Vagina (tissue), 2 donors: ENCODE data around the gene DBNDD1. TPM values are rescaled to one million over a fixed set of nuclear protein-coding genes. Genes with fewer than 3 reads are reported as not detected.

Source experiments
- DNase-seq, 2 donors: peaks; one replicate each; pipeline ENCODE4 v3.0.0-alpha.2; 2017; ENCODE audit errors: extremely low spot score in 2 of 2
- H3K27ac ChIP-seq: fragments of 200-600 bp; sonication (generic); one replicate; pipeline ENCODE4 v1.5.1; 2019
- H3K27me3 ChIP-seq: fragments of 200-600 bp; sonication (generic); one replicate; pipeline ENCODE4 v1.5.1; 2019
- H3K36me3 ChIP-seq, 2 donors: fragments of 200-600 bp; sonication (generic); one replicate each; pipeline ENCODE4 v1.5.1; 2017 to 2019
- H3K4me1 ChIP-seq: fragments of 200-600 bp; sonication (generic); one replicate; pipeline ENCODE4 v1.5.1; 2019
- H3K4me3 ChIP-seq, 2 donors: fragments of 200-600 bp; sonication (generic); 1 replicate in 1 of 2; 2 replicates in 1 of 2; pipeline ENCODE4 v1.5.1; 2016 to 2019
- H3K9me3 ChIP-seq: fragments of 200-600 bp; sonication (generic); one replicate; pipeline ENCODE4 v1.5.1; 2019
- CTCF ChIP-seq, 3 experiments: fragments of 450-650 bp in 2 of 3; fragments of 200-600 bp in 1 of 3; sonication (generic) in 1 of 3; IDR thresholded peaks; one replicate each; pipeline ENCODE4 v1.5.1; 2017 to 2019; ENCODE audit warnings: antibody characterized with exemption in 3 of 3, mild to moderate bottlenecking in 2 of 3, moderate library complexity in 2 of 3
- POLR2A ChIP-seq, 2 donors: fragments of 450-650 bp; IDR thresholded peaks; one replicate each; pipeline ENCODE4 v1.6.1; 2017; ENCODE audit warnings: antibody characterized with exemption in 2 of 2, mild to moderate bottlenecking in 2 of 2, moderate library complexity in 2 of 2
- POLR2AphosphoS5 ChIP-seq, 2 donors: sonication (generic); formaldehyde crosslinking; IDR thresholded peaks; one replicate each; pipeline ENCODE4 v1.9.0; 2017; ENCODE audit warnings: antibody characterized with exemption in 2 of 2, mild to moderate bottlenecking in 2 of 2, low read depth in 1 of 2; ENCODE audit not compliant: insufficient read depth in 1 of 2
- intact Hi-C: fragments of 100-400 bp; cut with DNase I; formaldehyde crosslinking; loops from one replicate; pipeline ENCODE4 v1.15.1; 2023
- total RNA-seq: library from RNA; depleted of rRNA; stranded (reverse); fragments of >200 nt; gene quantifications from one replicate; pipeline ENCODE4 v1.2.3, GENCODE V29; 2016

The DBNDD1 gene
- total RNA-seq, 1 donor from 2014 or later: 8.1 TPM

GRCh38 chr16:89960966-89961365 lies 58.3 kb downstream of the DBNDD1 start:
- H3K4me1 ChIP-seq: no peaks in the 10 kb centered on the region
- H3K9me3 ChIP-seq: no peaks in the 10 kb centered on the region
- H3K27ac ChIP-seq: no peak overlapping the region
- no peaks in the 10 kb centered on the region for H3K27me3 ChIP-seq
- intact Hi-C loops: no loop called here
- no peak overlapping the region for H3K4me3 ChIP-seq
- peaks cover 0 to 25% of the 10 kb centered on the region in 2 donors for H3K36me3 ChIP-seq
- no peak for DNase-seq
- TF ChIP-seq POLR2AphosphoS5 (IDR thresholded peaks at IDR 0.05; ENCODE audit: insufficient read depth in 1 of 2, low read depth in 1 of 2) (no peak), CTCF (IDR thresholded peaks at IDR 0.05) (no peak), POLR2A (IDR thresholded peaks at IDR 0.05) (no peak)

GRCh38 chr16:89958596-89958995 lies 60.7 kb downstream of the DBNDD1 start:
- H3K9me3 ChIP-seq: no peaks in the 10 kb centered on the region
- H3K27me3 ChIP-seq: no peaks in the 10 kb centered on the region
- H3K4me3 ChIP-seq: no peak overlapping the region
- no peak for TF ChIP-seq POLR2AphosphoS5 (IDR thresholded peaks at IDR 0.05; ENCODE audit: insufficient read depth in 1 of 2, low read depth in 1 of 2)
- peaks cover 0 to 26% of the 10 kb centered on the region in 2 donors for H3K36me3 ChIP-seq
- H3K27ac ChIP-seq: no peak overlapping the region
- intact Hi-C loops: no loop called here
- H3K4me1 ChIP-seq: no peaks in the 10 kb centered on the region
- DNase-seq: no peak

- H3K27me3 ChIP-seq: no peaks in the 10 kb centered on the region
- H3K9me3 ChIP-seq: no peaks in the 10 kb centered on the region
- H3K36me3 ChIP-seq: peaks cover 0 to 26% of the 10 kb centered on the region in 2 donors
- H3K4me3 ChIP-seq: no peak overlapping the region
- no peak for DNase-seq
- no peak for TF ChIP-seq POLR2AphosphoS5 (IDR thresholded peaks at IDR 0.05; ENCODE audit: insufficient read depth in 1 of 2, low read depth in 1 of 2)
- TF ChIP-seq POLR2A (IDR thresholded peaks at IDR 0.05): no peak
- no peak for TF ChIP-seq CTCF (IDR thresholded peaks at IDR 0.05)
- no peaks in the 10 kb centered on the region for H3K4me1 ChIP-seq
- no peak overlapping the region for H3K27ac ChIP-seq
- intact Hi-C loops: no loop called here
These were observed 61.2 kb downstream of the DBNDD1 start for GRCh38 chr16:89958068-89958467.

GRCh38 chr16:89957216-89957785 lies 62.0 kb downstream of the DBNDD1 start:
- Histone ChIP-seq H3K36me3 (peaks cover 0 to 26% of the 10 kb centered on the region in 2 donors), H3K9me3 (no peaks in the 10 kb centered on the region), H3K27me3 (no peaks in the 10 kb centered on the region), H3K4me3 (no peak overlapping the region), H3K4me1 (no peaks in the 10 kb centered on the region), H3K27ac (no peak overlapping the region)
- TF ChIP-seq POLR2AphosphoS5 (IDR thresholded peaks at IDR 0.05; ENCODE audit: insufficient read depth in 1 of 2, low read depth in 1 of 2): no peak
- no peak for TF ChIP-seq POLR2A (IDR thresholded peaks at IDR 0.05)
- no peak for TF ChIP-seq CTCF (IDR thresholded peaks at IDR 0.05)
- intact Hi-C loops: no loop called here
- DNase-seq: no peak

- no peaks in the 10 kb centered on the region for H3K27me3 ChIP-seq
- DNase-seq: no peak
- H3K27ac ChIP-seq: no peak overlapping the region
- intact Hi-C loops: no loop called here
- H3K4me3 ChIP-seq: no peak overlapping the region
- no peaks in the 10 kb centered on the region for H3K9me3 ChIP-seq
- no peaks in the 10 kb centered on the region for H3K4me1 ChIP-seq
- H3K36me3 ChIP-seq: peaks cover 0 to 26% of the 10 kb centered on the region in 2 donors
- no peak for TF ChIP-seq POLR2AphosphoS5 (IDR thresholded peaks at IDR 0.05; ENCODE audit: insufficient read depth in 1 of 2, low read depth in 1 of 2)
- TF ChIP-seq POLR2A (IDR thresholded peaks at IDR 0.05): no peak
- TF ChIP-seq CTCF (IDR thresholded peaks at IDR 0.05): no peak
These were observed 62.6 kb downstream of the DBNDD1 start for GRCh38 chr16:89956505-89957215.
